ENCODE measurements around the gene LRRC8D. TPM values are rescaled to one million over a fixed set of nuclear protein-coding genes. Genes with fewer than 3 reads are reported as not detected.

Gene LRRC8D
- total RNA-seq, 1 donor from 2014 or later = 10.0 TPM

Other genes with a start within 250 kb of the LRRC8D start
- gene LRRC8C, start 187.9 kb upstream of the LRRC8D start, total RNA-seq = 13.7 and 18.2 TPM in 2 replicates
- gene ZNF326, start 174.1 kb downstream of the LRRC8D start, total RNA-seq = 5.9 and 7.5 TPM in 2 replicates

Measured in dermis microvascular lymphatic vessel endothelial cell (primary cell).